ENCODE measurements around the gene RNF31. TPM values are rescaled to one million over a fixed set of nuclear protein-coding genes. Genes with fewer than 3 reads are reported as not detected.

RNF31 gene
- total and polyA plus RNA-seq, 2 of the 13 experiments (the other 11 are each of a cell fraction or from before 2014, with no cell fraction given): 48.2 to 86.8 TPM

- TF ChIP-seq ZSCAN9 (CRISPR knock-in tag; IDR thresholded peaks at IDR 0.05; ENCODE audit: borderline replicate concordance) (no peak), ZNF367 (CRISPR knock-in tag; IDR thresholded peaks at IDR 0.05; ENCODE audit: borderline replicate concordance) (no peak), RERE (CRISPR knock-in tag; IDR thresholded peaks at IDR 0.05; ENCODE audit: low read depth) (no peak), ISX (CRISPR knock-in tag; conservative IDR thresholded peaks at IDR 0.05) (no peak), XBP1 (CRISPR knock-in tag; IDR thresholded peaks at IDR 0.05) (no peak), RBM22 (optimal IDR thresholded peaks at IDR 0.05; ENCODE audit: low read length) (no peak), SALL1 (CRISPR knock-in tag; IDR thresholded peaks at IDR 0.05) (0 out of 2 replicates have a peak, but pooled peaks have one; percentile 9), MIER2 (CRISPR knock-in tag; IDR thresholded peaks at IDR 0.05) (no peak), CREM (IDR thresholded peaks at IDR 0.05) (no peak), CREM (CRISPR knock-in tag; IDR thresholded peaks at IDR 0.05) (no peak), THAP11 (CRISPR knock-in tag; IDR thresholded peaks at IDR 0.05) (no peak), CERS6 (CRISPR knock-in tag; IDR thresholded peaks at IDR 0.05) (no peak), ATRX (CRISPR knock-in tag; IDR thresholded peaks at IDR 0.05; ENCODE audit: borderline replicate concordance) (no peak), ZNF768 (CRISPR knock-in tag; IDR thresholded peaks at IDR 0.05) (peak; percentile 54; the same call in 1 of the 2 replicates), JDP2 (CRISPR knock-in tag; IDR thresholded peaks at IDR 0.05; ENCODE audit: borderline replicate concordance) (no peak), NFAT5 (CRISPR knock-in tag; IDR thresholded peaks at IDR 0.05) (no peak; the same call in 1 of the 2 replicates), ZNF589 (CRISPR knock-in tag; conservative IDR thresholded peaks at IDR 0.05) (no peak), ZNF549 (CRISPR knock-in tag; IDR thresholded peaks at IDR 0.05) (no peak)
Observed at GRCh38 chr14:24138396-24139271, 8.7 kb upstream of the RNF31 start (continued).

Data from HepG2 (cell line).